Heart right ventricle (tissue), 16 donors: ENCODE measurements around the gene IFI44. TPM values are rescaled to one million over a fixed set of nuclear protein-coding genes. Genes with fewer than 3 reads are reported as not detected.

Source experiments
- ATAC-seq, 8 donors: fragments of 200-7000 bp; cut with Tn5 transposase; one replicate each; pipeline ENCODE4 v1.9.1; 2020; ENCODE audit warnings: mild to moderate bottlenecking in 8 of 8, moderate library complexity in 8 of 8, moderate number of reproducible peaks in 1 of 8
- DNase-seq, 2 donors: peaks; one replicate each; pipeline ENCODE4 v3.0.0-alpha.2; 2020
- H3K27ac ChIP-seq, 10 donors: fragments of 200-600 bp; sonication (generic) in 2 of 10; one replicate each; pipeline versions ENCODE4 v1.5.0 to v1.8.0; 2020 to 2022; ENCODE audit warnings: mild to moderate bottlenecking in 3 of 10
- H3K27me3 ChIP-seq, 7 donors: fragments of 200-600 bp; one replicate each; pipeline ENCODE4 v1.8.0; 2021 to 2022; ENCODE audit warnings: mild to moderate bottlenecking in 2 of 7
- H3K36me3 ChIP-seq, 9 donors: fragments of 200-600 bp; sonication (generic) in 1 of 9; one replicate each; pipeline versions ENCODE4 v1.5.0 to v1.8.0; 2020 to 2022; ENCODE audit warnings: mild to moderate bottlenecking in 2 of 9
- H3K4me1 ChIP-seq, 9 donors: fragments of 200-600 bp; sonication (generic) in 1 of 9; one replicate each; pipeline versions ENCODE4 v1.5.0 to v1.8.0; 2020 to 2022; ENCODE audit warnings: mild to moderate bottlenecking in 4 of 9
- H3K4me3 ChIP-seq, 10 donors: fragments of 200-600 bp; sonication (generic) in 2 of 10; one replicate each; pipeline versions ENCODE4 v1.5.0 to v1.8.0; 2020 to 2022; ENCODE audit warnings: mild to moderate bottlenecking in 7 of 10, moderate library complexity in 2 of 10
- H3K9me3 ChIP-seq, 11 donors: fragments of 200-600 bp in 10 of 11; sonication (generic) in 2 of 11; one replicate each; pipeline versions ENCODE4 v1.5.0 to v1.8.0; 2013 to 2022; ENCODE audit warnings: mild to moderate bottlenecking in 2 of 11, control low read depth in 1 of 11, moderate library complexity in 1 of 11
- WGBS, 2 donors: extraction: QIAGEN DNeasy Blood & Tissue Kit; methylation state at CpG; one replicate each; pipeline ENCODE4 v1.1.7; 2013; ENCODE audit warnings: inconsistent platforms in 1 of 2; 5-methylcytosine and 5-hydroxymethylcytosine counted together
- intact Hi-C, 10 donors: fragments of 100-400 bp; cut with DNase I; formaldehyde crosslinking; loops; one replicate each; pipeline versions ENCODE4 v1.11.1 to v1.14.2; 2022
- polyA plus RNA-seq, 2 donors: library from polyadenylated mRNA; stranded (reverse); fragments of 200-250 nt; gene quantifications; one replicate each; pipeline ENCODE4 v1.2.3, GENCODE V29; 2013
- total RNA-seq, 10 donors: library from RNA; stranded (reverse); fragmentation: NEBNext Ultra II Directional in 3 of 10; extraction: Animal tissue kit (Norgen Biotek cat#: 25700) in 3 of 10; gene quantifications; one replicate each; pipeline versions ENCODE4 v1.2.1 to v1.2.4, GENCODE V29; 2021 to 2023
- TF ChIP-seq, protein P1 (sequence below), 9 donors: fragments of 200-600 bp; sonication (generic) in 2 of 9; IDR thresholded peaks; one replicate each; pipeline versions ENCODE4 v1.5.0 to v1.8.0; 2021 to 2022; ENCODE audit warnings: antibody characterized with exemption in 9 of 9, mild to moderate bottlenecking in 5 of 9, moderate library complexity in 1 of 9
- donor health status: Arrhythmogenic right ventricular cardiomyopathy.
- donor health status: ischemic (EF 13 %, LVEDD 7.1; RV severe dilation, severe dysfunction).
- donor health status: healthy with polysubstance abuse.
- donor health status: DM: no; HTN: yes; CAD: no.
- donor health status: DM: no; HTN: no; CAD: no.
- donor health status: ischemic (EF 25% LVEDD 6.9; RV normal size, moderate dysfunction).
- donor health status: ischemic (EF 25% LVEDD 5.7; RV mildly dilated, moderate dysfunction).
- donor health status: healthy.
- donor health status: DM: yes; HTN: yes; CAD: no.
- donor health status: Ischemic cardiomyopathy.
- donor health status: ischemic (EF 35%, LVEDD 5.7; RV mildly dilated, moderate dysfunction).
- donor health status: nonischemic (EF 11% LVEDD 7.7; RV severe dilation, severe dysfunction).
- donor health status: DM: yes; HTN: yes; CAD: no.
- donor health status: PGD.
- donor health status: ischemic (EF 29% LVEDD 5.4; RV normal size, mild dysfunction).
- donor health status: nonischemic (EF 23%, LVEDD 6.1; RV moderate dilation, normal function).

IFI44 gene
- total and polyA plus RNA-seq, 12 donors = 6.4 to 71.5 (median 11.8) TPM

DNA sequence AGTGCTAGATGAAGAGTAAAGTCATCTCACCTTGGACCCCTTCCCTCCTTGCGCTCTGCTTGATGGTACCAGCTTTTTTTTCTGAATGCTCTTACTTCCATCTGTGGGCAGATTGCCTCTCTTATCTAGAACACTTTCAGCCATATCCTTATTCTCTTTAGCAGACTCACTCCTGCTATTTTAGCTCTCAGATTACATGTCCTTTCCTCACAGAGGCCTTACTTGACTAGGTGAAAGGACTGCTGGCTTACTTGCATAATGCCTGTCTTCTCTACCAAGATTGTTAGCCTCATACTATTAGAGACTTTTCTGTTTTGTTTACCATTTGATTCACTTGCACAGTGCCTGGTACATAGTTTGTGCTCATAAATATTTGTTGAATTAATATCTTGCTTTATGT, 9.3 kb downstream of the IFI44 start:
- H3K9me3 ChIP-seq = no peaks in the 10 kb centered on the region
- no peak overlapping the region for H3K4me3 ChIP-seq
- TF ChIP-seq, protein P1, sequence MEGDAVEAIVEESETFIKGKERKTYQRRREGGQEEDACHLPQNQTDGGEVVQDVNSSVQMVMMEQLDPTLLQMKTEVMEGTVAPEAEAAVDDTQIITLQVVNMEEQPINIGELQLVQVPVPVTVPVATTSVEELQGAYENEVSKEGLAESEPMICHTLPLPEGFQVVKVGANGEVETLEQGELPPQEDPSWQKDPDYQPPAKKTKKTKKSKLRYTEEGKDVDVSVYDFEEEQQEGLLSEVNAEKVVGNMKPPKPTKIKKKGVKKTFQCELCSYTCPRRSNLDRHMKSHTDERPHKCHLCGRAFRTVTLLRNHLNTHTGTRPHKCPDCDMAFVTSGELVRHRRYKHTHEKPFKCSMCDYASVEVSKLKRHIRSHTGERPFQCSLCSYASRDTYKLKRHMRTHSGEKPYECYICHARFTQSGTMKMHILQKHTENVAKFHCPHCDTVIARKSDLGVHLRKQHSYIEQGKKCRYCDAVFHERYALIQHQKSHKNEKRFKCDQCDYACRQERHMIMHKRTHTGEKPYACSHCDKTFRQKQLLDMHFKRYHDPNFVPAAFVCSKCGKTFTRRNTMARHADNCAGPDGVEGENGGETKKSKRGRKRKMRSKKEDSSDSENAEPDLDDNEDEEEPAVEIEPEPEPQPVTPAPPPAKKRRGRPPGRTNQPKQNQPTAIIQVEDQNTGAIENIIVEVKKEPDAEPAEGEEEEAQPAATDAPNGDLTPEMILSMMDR (IDR thresholded peaks at IDR 0.05) = no peak
- H3K27ac ChIP-seq = no peak overlapping the region
- intact Hi-C loops = no loop called here
- WGBS, 2 donors = 84 to 86% methylated on average over 1 of the region's 1 CpG
- no peak for DNase-seq
- peaks cover 0 to 28% (median 2%) of the 10 kb centered on the region in 9 donors for H3K4me1 ChIP-seq
- peaks cover 0 to 100% (median 16%) of the 10 kb centered on the region in 9 donors for H3K36me3 ChIP-seq
- no peaks in the 10 kb centered on the region for H3K27me3 ChIP-seq
- ATAC-seq = no peak

GRCh38 chr1:78663923-78664322, 14.3 kb downstream of the IFI44 start:
- H3K27ac ChIP-seq = no peak overlapping the region
- intact Hi-C loops = no loop called here
- peaks cover 0 to 61% (median 15%) of the 10 kb centered on the region in 9 donors for H3K36me3 ChIP-seq
- H3K9me3 ChIP-seq = no peaks in the 10 kb centered on the region
- peaks cover 0 to 3% (median 0%) of the 10 kb centered on the region in 9 donors for H3K4me1 ChIP-seq
- 78 to 79% methylated on average over 2 of the region's 2 CpGs for WGBS, 2 donors
- DNase-seq (no peak), ATAC-seq (no peak)
- no peak overlapping the region for H3K4me3 ChIP-seq
- TF ChIP-seq, protein P1 (IDR thresholded peaks at IDR 0.05) = no peak
- no peaks in the 10 kb centered on the region for H3K27me3 ChIP-seq

GRCh38 chr1:78664763-78665162, 15.1 kb downstream of the IFI44 start:
- Histone ChIP-seq H3K9me3 (no peaks in the 10 kb centered on the region), H3K36me3 (peaks cover 0 to 52% (median 10%) of the 10 kb centered on the region in 9 donors), H3K27ac (no peak overlapping the region), H3K4me1 (no peaks in the 10 kb centered on the region), H3K4me3 (no peak overlapping the region), H3K27me3 (no peaks in the 10 kb centered on the region)
- 95 to 96% methylated on average over 1 of the region's 1 CpG for WGBS, 2 donors
- TF ChIP-seq, protein P1 (IDR thresholded peaks at IDR 0.05) = no peak
- no peak for ATAC-seq
- intact Hi-C loops = no loop called here
- no peak for DNase-seq

GRCh38 chr1:78665809-78666208, 16.2 kb downstream of the IFI44 start:
- H3K9me3 ChIP-seq = no peaks in the 10 kb centered on the region
- intact Hi-C loops = no loop called here
- H3K4me3 ChIP-seq = no peak overlapping the region
- peaks cover 0 to 42% (median 5%) of the 10 kb centered on the region in 9 donors for H3K36me3 ChIP-seq
- H3K27ac ChIP-seq = no peak overlapping the region
- ATAC-seq (no peak), DNase-seq (no peak)
- WGBS, 2 donors = 91 to 94% methylated on average over 6 of the region's 6 CpGs
- H3K4me1 ChIP-seq = no peaks in the 10 kb centered on the region
- TF ChIP-seq, protein P1 (IDR thresholded peaks at IDR 0.05) = no peak
- no peaks in the 10 kb centered on the region for H3K27me3 ChIP-seq
